GM18498 (cell line): ENCODE measurements around the gene GSN.

ENCODE experiments used
- ATAC-seq: cut with Tn5 transposase; IDR thresholded peaks from one replicate; pipeline ENCODE4 v1.9.1; 2021; ENCODE audit warnings: mild to moderate bottlenecking, moderate library complexity; ENCODE audit not compliant: unreplicated experiment

The GSN gene

DNA sequence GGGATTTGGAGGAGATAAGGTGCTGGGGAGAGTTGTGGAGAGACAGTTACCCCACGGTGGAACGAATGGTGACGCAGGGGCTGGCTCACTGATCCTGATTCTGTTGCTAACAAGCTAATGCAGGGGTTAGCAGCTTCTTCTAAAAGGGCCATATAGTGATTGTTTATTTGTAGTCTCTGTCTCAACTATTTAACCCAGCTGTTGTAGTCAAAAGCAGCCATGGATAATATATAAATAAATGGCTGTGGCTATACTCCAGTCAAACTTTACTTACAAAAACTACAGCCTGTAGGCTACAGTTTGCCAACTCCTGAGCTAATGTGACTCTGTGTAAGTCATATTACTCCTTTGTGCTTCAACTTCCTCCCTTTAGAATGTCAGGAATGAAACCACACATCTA lies 80.3 kb downstream of the GSN start:
- ATAC-seq: no peak

DNA sequence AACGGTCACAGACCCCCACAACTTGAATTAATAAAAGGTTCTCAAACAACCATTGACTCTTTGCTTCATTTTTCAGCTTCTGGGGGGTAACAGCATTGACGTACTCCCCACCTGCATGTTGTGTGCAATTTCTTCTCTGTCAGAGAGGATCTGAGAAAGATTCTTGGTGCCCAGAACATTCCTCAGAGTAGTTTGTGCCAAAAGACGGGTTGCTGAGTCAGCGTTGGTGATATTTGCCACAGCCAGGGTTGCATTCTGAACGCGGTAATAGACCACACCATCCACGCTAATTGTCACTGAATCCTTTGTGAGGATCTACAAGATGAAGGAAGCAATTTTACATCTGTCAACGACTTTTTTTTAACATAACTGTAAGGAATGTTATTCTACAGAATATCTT lies 81.0 kb downstream of the GSN start:
- ATAC-seq: no peak

DNA sequence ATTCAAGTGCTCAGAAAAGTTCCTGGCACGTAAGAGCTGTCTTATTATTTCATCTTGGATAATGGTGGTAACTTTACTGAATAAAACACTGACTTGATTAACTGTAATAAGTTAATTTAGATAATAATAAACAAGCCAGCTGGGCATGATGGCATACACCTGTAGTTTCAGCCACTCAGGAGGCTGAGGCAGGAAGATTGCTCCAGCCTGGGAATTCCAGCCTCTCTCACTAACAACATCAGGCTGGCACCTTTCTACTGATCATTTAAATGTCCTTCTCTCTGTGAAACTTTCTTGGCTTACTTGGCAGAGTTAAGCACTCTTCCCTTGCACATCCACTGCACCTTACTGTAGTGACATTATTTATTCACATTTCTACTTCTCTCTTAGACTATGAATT lies 82.1 kb downstream of the GSN start:
- ATAC-seq: no peak

DNA sequence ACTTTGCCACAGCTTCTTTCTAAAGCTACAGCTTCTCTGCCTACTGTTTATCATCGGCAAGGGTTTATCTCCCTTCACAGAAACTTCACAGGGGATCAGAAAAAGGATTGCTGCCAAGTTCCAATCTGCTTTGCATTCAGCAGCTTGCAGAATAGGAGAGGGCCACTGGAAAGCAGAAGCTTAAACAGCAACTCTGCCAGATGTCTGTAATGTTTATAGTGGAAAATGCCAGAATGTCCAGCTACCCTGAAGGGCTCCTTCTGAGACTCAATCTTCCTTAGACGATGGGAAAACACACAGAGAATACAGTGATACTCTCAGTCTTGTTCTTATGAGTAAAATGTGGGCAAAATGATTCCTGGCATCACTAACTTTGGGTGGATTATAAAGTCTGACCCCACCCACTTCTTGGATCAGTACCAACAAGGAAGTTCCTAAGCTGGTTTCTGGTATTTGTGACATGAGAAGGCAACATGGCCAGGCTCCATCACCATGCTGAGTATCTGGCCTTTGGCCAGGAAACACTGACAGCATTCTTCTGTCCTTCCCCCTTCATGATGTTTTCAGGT lies 83.1 kb downstream of the GSN start:
- ATAC-seq: no peak

DNA sequence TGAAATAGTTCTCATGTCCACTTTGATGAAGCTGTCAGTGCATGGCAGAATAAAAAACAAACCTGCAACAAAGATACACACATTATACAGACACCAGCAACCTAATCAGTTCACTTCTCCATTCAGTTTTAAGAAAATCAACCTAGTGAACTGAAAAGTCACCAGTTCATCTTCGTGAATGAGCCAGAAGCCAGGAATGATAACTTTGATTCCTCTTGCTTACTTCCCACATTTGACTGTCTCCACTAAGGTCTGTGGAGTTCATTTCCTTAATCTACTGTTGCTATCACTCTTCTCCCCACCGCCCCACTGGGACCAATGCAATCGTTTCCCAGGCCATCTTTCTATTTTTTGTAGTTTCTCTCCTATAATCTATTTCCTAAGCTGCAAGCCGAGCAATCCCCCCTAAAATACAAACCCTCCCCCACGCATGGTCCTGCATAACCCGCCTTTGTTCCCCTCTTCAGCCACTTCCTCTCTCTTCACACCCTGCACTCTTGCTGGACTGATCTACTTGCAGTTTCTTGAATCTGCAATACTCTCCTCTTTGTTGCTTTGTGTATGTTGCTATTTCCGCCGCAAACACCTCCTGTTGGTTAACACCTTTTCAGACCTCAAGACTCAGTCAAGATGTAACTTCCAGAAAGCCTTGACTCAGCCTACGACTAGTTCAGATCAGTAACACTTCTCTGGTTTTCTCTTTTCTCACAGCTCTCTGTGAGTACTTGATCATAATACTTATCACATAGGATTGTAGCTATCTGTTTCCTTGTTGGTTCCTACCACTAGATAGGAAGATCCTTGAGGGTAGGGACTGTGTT lies 85.5 kb downstream of the GSN start:
- ATAC-seq: peak; percentile 98

DNA sequence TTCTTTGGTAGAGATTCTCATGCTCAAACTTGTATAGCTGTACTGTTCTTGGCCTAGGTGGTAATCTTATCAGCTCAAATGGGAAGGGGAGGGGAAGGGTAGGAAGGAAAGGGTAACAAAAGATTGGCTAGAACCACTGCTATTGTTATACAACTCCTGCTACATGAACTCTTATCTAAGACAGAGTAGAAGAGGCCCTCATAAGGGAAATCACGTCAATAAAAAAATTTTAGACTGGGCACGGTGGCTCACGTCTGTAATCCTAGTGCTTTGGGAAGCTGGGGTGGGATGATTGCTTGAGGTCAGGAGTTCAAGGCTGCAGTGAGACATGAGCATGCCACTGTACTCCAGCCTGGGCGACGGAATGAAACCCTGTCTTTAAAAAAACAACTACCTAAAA lies 86.2 kb downstream of the GSN start:
- peak; percentile 2 for ATAC-seq

DNA sequence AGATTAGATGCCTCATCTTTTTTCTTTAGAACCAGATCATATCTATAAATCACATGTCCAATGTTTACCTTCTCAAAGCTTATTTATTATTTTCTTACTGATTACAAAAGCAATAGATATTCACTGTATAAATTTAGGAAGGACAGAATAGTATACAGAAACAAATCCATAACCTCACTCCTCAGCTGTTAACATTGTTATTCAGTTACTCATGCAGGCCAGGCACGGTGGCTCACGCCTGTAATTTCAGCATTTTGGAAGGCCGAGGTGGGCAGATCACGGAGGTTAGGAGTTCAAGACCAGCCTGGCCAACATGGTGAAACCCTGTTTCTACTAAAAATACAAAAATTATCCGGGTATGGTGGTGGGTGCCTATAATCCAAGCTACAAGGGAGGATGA lies 86.8 kb downstream of the GSN start:
- no peak for ATAC-seq

DNA sequence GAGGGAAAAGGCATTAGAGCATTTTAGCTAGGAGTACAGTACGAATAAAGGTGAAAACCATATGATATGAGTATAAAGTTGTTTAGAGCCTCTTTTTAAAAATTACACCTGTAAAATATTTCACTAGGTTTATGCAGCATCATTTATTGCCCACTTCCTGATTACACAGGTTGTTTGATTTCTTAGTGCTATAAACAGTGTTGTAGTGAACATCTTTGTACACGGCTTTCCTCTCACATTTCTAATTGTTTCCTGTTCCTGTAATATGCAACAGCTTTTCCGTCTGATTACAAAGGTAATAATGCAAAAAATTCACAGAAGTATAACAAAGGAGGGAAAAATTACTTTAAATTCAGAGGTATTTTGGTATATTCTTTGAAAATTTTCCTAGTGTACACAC lies 89.0 kb downstream of the GSN start:
- no peak for ATAC-seq

DNA sequence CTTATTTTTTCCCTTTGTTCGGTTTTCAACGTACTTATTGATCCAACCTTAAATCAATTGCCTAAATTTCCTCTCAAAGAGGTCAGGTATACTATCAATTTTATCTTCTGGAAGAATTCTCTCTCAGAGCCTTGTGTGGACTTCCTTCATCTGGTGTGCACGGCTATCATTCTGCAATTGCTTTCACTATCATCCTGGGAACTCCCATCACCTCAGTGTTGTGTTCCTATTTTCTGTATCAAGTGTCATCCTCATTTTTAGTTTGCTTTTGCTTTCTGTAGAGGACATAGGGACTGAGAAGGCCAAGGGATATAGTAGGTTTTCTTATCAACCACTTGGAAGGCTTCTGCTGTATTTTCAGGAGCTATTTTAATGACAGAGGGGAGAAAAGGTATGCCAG lies 90.8 kb downstream of the GSN start:
- ATAC-seq: no peak

DNA sequence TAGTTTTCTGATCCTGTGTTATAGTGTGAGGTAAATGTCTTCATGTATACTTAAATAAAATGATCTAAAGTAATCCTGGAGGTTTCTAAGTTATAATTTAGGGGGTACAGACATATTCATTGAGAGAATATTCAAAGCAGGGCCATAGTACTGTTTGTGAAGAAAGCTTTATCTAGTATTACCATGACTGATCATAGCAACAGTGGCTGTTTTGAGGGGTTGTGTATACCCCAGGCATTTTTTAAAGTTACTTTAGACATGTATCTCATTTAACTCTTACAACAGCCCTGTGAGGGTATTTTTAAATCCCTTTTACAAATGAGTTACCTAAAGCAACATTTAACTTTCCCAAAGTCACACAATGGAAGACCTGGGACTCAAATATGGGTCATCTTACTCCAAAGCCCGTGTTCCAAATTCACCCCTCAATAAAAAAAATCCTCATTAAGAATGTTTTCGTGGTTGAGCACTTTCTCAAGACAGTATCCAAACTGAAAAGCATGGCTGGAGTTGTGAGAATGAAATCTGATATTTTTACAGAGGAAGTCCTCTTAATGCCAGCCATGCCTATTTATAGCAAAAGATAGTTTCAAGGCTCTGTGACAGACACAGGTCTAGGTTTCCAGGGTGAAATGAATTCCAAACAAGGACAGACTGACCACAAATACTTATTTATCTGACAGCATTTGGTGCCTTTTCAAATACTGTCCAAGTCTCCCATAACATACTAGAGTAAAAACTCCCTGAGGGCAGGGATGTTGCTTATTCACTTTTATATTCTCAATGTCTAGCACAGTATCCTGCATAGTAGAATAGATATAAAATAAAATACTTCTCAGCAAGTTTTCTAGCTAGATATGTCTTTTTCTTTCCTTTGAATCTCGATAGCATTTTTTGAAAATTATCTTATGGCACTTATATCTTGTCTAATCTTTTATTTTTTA lies 91.7 kb downstream of the GSN start:
- no peak for ATAC-seq

DNA sequence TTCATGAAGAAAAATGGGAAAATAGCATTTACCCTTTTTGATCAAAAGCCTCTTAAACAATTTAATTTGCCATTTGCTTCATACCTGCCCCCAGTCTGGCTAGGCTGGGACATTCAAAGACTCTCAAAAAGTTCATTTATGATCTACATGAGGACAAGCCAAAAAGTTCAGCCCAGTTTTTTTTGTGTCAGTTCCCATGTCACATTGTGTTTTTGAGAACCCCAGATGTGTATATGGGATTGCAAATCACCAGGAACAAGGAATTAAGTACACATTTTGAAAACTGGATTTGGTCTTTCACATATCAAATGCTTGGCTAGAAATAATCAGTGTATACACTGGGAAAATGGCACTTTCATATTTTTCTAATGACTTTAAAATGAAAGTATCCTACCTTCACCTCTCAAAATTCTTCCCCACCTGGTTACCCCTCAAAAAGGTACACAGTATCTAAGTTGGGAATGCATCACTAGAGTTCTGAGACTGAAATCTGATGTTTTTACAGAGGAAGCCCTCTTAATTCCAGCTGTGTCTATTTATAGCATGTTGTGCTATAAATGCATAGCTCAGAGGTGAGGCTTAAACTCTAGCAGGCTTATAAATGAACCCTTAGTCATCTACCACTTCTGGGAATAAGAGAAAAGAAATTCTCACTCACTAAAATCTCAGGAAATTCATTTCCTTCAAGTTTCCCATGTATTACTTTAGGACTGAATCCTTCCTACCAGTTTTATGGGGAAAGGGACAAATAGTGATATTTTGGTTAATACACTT lies 92.8 kb downstream of the GSN start:
- no peak for ATAC-seq

DNA sequence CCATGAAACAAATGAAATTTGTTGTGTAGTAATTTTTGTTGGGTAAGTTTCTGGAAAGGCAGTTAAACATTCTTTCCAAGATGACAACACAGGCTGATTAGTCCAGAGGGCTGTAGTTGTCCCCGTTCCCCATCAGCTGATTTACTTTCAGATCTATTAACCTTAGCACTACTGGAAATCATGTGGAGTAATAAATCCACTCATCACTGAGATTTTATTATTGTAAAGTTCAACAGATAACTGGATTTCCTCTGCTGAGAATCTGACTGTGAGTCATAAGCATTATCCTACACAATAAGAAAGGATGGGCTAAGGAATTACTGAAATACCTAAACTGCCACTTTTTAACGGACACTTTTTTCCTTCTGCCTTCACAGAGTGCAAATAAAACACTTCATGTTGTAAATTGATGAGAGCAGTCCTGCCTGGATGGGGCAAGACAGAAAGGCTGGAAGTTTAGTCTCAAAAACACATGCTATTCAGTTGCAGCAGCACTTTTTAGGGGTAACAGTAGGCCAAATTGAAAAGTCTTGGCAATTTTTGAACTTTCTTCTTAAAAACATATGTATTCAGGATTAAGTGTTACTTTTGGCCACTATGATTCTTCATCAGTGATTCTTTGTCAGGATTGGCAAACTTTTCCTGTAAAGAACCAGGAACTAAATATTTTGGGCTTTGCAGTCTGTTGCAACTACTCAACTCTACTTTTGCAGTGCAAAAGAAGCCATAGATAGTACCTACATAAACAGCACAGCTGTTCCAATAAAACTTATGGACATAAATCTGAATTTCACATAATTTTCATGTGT lies 95.1 kb downstream of the GSN start:
- no peak for ATAC-seq

DNA sequence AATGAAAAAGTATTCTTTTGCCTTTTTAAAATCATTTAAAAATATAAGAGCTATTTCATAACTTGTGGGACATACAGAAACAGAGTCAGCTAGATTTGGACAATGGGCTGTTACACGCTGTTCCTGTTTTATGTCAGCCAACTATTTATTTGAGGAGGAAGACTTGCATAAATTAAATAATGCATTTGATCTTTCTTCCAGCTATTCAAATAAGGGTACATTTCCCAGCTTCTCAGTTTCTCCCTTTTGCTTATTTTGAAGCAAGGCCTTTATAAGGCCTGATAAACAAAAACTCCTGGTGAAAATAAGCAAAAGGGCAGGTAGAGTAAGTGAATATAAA lies 95.6 kb downstream of the GSN start:
- no peak for ATAC-seq

DNA sequence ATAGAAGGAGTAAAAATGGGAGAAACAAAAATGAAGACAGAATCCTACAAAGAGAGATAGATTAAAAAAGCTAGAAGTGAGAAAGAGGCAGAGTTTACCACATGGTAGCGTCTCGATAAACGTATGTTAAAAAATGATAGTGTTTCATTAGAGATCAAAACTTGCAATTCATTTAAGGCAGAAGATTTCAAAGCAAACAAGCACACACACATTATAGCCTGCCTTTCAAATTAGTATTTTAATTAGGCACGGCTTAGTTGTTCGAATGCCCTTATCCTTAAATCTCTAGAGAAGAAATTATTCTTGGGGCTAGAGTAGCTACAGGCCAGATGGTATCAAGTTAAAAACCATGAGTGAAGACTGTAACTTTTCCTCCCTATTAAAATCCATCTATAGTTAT lies 96.1 kb downstream of the GSN start:
- no peak for ATAC-seq

DNA sequence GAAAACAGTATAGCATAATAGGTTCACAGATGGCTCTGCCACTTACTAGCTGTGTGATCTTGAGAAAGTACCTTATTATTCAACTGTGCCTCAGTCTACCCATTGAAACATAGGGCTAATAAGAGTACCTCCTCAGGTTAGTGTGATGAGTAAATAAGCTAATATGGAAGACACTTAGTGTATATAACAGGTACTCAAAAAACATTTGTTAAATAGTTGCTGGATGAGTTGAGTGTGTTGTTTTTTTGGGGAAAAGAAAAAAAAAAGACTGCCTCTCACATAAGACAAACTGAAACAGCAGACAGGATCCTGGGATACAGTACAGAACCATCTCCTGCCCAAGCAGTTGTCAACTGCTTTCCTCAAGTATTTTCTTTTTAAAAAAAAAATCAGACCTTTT lies 96.9 kb downstream of the GSN start:
- ATAC-seq: no peak

DNA sequence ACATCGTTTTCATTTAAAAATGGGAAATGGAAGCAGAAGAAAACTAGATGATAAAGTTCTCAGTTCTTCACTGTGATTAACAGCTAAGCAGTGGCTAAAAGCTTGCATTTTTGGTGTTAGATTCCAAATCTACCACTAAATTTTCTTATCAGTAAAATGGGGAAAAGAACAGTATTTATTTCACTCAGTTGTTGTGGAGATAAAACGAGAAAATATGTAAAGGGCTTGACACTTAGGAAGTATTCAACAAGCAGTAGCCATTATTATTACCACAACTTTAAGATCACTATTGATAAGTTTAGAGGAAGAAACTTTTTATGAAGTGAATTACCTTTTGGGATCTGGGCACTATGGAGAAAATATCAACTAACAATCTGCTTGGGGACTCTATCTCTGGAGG lies 97.6 kb downstream of the GSN start:
- no peak for ATAC-seq

DNA sequence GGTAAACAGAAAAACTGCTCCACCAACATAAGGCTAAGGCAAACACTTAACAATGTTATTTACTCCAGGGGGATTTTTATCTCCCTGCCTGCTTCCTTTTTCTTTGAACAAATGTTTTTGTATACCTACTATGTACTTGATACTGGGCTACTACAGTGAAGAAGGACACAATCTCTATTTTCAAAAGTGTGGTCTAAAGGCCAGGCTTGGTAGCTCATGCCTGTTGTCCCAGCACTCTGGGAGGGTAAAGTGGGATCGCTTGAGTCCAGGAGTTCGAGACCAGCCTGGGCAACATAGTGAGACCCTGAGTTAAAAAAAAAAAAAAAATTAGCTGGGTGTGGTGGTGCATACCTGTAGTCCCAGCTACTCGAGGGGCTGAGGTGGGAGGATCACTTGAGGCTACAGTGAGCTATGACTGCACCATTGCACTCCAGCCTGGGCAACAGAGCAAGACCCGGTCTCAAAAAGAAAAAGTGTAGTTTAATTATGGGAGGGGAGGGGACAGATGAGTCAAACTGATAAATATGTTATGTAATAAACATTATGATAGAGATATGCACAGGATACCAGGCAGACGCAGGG lies 98.7 kb downstream of the GSN start:
- ATAC-seq: no peak

DNA sequence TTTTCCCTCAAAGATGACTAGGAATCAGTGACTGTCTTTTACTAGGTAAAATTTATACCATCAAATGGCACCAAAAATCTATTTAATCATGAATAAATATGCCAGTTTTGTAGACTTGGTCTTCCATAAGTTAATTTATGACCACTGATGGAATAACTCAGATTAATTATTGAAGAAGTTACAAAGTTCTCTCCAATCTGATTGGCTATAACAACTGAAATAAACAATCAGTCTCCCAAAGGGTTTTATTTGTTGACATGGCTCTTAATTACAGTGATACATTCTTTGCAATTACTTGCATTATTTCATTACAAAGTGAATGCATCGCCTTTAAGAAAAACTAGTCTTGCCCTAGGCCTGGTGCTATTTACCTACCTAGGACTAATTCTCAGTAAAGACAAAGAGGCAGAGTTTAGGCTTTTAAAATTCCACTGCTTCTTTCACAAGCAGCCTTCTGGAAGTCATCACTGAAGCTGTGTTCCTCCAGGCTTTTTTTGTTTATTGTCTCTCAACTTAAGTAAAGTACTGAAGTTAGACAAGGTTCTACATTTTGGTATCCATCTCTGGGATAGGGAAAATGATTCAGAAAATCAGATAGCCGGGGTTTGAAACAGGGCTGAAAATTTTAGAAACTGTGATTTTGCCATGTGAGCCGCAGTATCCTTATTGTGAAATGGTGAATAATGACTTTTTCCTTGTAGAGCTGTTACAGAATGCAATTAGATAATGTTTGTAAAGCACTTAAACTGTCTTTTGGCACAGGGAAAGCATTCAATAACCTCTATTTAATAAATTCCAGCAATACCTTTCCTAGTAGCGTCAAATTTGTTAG lies 99.6 kb downstream of the GSN start:
- ATAC-seq: no peak

DNA sequence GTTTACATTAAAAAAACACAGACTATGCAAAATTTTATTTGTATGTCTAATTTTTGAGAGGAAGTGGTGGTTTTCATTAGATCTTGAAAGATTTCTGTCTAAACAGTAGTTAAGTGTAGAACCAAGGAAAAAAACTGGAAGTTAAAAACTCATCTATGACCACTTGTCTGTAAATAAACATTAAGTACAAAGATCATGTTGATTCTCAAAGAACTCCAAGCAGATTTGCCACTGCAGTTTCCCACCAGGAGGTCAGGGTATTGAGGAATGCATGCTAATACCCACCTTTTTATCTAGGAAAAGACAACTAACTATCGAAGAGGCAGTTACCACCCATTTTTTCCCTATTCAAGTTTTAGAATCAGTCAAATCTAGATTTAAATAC lies 100.2 kb downstream of the GSN start:
- ATAC-seq: no peak
